SH-SY5Y (cell line): ENCODE results near the gene PTPRR.
A peak's percentile ranks its signal among the peaks of the same experiment; 100 is the strongest.

Experiments used
- GATA2 ChIP-seq: IDR thresholded peaks from 2 replicates; pipeline ENCODE4 v1.6.1; 2011; ENCODE audit warnings: mild to moderate bottlenecking, low read depth, low read length
- GATA3 ChIP-seq: IDR thresholded peaks from 2 replicates; pipeline ENCODE4 v1.6.1; 2011; ENCODE audit warnings: low read depth, mild to moderate bottlenecking, low read length, moderate library complexity

DNA sequence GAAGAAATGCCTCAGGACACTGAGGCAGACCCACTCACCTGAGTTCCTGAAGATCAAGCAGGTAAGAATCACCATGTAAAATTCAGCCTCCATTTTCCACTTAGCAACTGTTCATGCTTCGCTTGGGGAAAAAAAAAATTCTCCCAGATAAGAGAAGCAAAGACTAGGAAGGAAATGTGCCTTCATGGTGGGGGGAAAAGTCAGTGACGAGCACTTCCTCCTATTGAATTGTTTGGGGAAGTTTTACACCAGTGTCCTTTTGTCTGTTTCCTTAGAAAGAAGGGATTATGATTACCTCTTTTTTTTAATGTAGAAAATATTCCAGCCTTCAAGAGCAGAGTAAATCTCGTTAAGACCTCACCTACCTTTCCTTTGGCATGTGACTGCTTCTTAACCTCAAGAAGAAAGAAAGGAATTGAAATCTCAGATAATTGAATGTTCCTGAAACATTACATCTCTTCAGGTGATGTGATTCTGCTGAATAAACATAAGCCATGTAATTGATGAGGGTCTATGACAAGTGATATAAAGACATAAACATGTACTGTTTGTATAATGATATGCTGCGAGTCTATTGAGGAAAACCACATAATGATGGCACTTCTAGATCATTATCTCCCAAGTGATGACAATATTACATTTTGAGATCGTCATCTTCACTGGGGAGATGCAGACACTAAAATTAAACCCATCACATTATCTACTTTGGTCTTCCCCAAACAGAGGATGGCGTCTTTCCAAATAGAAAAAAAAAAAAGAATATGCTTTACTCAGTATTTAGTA is 283.0 kb downstream of the PTPRR start, which contains the start of gene PTPRB:
- TF ChIP-seq GATA2 (peak; percentile 13; the same call in 1 of the 2 replicates), GATA3 (peak; percentile 12; the same call in 1 of the 2 replicates)
